ENCODE data around the gene PKDREJ. TPM values are rescaled to one million over a fixed set of nuclear protein-coding genes. Genes with fewer than 3 reads are reported as not detected.

PKDREJ gene
- total and polyA plus RNA-seq, 2 experiments from 2014 or later = not detected

GRCh38 chr22:46259374-46259773, 3.8 kb downstream of the PKDREJ start (continued):
- TF ChIP-seq, protein P1, sequence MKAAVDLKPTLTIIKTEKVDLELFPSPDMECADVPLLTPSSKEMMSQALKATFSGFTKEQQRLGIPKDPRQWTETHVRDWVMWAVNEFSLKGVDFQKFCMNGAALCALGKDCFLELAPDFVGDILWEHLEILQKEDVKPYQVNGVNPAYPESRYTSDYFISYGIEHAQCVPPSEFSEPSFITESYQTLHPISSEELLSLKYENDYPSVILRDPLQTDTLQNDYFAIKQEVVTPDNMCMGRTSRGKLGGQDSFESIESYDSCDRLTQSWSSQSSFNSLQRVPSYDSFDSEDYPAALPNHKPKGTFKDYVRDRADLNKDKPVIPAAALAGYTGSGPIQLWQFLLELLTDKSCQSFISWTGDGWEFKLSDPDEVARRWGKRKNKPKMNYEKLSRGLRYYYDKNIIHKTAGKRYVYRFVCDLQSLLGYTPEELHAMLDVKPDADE (IDR thresholded peaks at IDR 0.05) = no peak

DNA sequence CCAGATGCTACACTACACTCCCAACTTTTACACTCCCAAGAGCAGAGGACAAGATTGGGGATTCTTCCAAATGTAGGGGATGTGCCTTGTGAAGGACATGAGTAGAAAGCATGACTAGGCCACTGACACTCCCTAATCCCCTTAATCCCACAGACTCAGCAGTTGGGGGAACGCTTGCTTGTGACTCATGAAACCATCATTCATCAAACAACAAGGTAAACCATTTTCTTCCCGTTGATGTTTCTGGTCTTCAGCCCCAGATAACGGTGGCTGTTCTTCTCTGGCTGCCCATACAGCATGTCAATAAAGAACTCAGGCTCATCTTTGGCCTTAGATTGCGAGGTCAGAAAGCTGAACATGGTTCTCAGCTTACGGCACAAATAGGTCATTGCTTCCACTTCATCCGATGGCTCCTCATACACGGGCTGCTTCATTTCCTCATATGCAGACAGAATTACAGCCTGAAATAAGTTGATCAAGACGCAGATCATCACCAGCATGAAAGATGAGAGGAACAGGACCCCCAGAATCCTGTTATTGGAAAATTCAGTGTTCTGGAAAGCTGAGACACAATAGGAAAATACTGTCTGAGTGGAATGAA, 6.7 kb downstream of the PKDREJ start:
- no peak overlapping the region for H3K4me3 Mint-ChIP-seq
- H3F3A ChIP-seq (replicated peaks; ENCODE audit: low read depth) = no peaks in the 10 kb centered on the region
- no peaks in the 10 kb centered on the region; the same call in 1 of the 2 replicates for H3K9me2 ChIP-seq (ENCODE audit: insufficient read depth)
- H3K4me2 ChIP-seq = no peak overlapping the region
- H3K36me3 Mint-ChIP-seq (ENCODE audit: low read depth) = no peaks in the 10 kb centered on the region; the same call in 2 of the 3 replicates
- H4K20me1 ChIP-seq (replicated peaks; ENCODE audit: insufficient read depth) = no peaks in the 10 kb centered on the region
- H3K27me3 ChIP-seq (ENCODE audit: insufficient read depth) = peaks cover 23% of the 10 kb centered on the region
- no peaks in the 10 kb centered on the region for H3K36me3 ChIP-seq (ENCODE audit: insufficient read depth)
- H3K27ac ChIP-seq (ENCODE audit: low read depth) = no peak overlapping the region
- H2AFZ ChIP-seq = no peak overlapping the region
- H3K4me3 ChIP-seq = no peak overlapping the region
- peaks cover under 1% of the 10 kb centered on the region; the same call in 1 of the 2 replicates for H3K4me1 ChIP-seq (ENCODE audit: insufficient read depth)
- no peak for DNase-seq (ENCODE audit: low spot score)
- H3K9me3 Mint-ChIP-seq = peaks cover 16% of the 10 kb centered on the region; the same call in 2 of the 3 replicates
- H3K27me3 Mint-ChIP-seq (ENCODE audit: insufficient read depth, low read depth, poor library complexity) = peaks cover 20% of the 10 kb centered on the region
- H3K4me1 Mint-ChIP-seq = peaks cover 5% of the 10 kb centered on the region
- ATAC-seq = no peak
- H3K27ac Mint-ChIP-seq = no peak overlapping the region
- no peaks in the 10 kb centered on the region for H3K79me2 ChIP-seq (replicated peaks; ENCODE audit: insufficient read depth)
- TF ChIP-seq, protein P2, sequence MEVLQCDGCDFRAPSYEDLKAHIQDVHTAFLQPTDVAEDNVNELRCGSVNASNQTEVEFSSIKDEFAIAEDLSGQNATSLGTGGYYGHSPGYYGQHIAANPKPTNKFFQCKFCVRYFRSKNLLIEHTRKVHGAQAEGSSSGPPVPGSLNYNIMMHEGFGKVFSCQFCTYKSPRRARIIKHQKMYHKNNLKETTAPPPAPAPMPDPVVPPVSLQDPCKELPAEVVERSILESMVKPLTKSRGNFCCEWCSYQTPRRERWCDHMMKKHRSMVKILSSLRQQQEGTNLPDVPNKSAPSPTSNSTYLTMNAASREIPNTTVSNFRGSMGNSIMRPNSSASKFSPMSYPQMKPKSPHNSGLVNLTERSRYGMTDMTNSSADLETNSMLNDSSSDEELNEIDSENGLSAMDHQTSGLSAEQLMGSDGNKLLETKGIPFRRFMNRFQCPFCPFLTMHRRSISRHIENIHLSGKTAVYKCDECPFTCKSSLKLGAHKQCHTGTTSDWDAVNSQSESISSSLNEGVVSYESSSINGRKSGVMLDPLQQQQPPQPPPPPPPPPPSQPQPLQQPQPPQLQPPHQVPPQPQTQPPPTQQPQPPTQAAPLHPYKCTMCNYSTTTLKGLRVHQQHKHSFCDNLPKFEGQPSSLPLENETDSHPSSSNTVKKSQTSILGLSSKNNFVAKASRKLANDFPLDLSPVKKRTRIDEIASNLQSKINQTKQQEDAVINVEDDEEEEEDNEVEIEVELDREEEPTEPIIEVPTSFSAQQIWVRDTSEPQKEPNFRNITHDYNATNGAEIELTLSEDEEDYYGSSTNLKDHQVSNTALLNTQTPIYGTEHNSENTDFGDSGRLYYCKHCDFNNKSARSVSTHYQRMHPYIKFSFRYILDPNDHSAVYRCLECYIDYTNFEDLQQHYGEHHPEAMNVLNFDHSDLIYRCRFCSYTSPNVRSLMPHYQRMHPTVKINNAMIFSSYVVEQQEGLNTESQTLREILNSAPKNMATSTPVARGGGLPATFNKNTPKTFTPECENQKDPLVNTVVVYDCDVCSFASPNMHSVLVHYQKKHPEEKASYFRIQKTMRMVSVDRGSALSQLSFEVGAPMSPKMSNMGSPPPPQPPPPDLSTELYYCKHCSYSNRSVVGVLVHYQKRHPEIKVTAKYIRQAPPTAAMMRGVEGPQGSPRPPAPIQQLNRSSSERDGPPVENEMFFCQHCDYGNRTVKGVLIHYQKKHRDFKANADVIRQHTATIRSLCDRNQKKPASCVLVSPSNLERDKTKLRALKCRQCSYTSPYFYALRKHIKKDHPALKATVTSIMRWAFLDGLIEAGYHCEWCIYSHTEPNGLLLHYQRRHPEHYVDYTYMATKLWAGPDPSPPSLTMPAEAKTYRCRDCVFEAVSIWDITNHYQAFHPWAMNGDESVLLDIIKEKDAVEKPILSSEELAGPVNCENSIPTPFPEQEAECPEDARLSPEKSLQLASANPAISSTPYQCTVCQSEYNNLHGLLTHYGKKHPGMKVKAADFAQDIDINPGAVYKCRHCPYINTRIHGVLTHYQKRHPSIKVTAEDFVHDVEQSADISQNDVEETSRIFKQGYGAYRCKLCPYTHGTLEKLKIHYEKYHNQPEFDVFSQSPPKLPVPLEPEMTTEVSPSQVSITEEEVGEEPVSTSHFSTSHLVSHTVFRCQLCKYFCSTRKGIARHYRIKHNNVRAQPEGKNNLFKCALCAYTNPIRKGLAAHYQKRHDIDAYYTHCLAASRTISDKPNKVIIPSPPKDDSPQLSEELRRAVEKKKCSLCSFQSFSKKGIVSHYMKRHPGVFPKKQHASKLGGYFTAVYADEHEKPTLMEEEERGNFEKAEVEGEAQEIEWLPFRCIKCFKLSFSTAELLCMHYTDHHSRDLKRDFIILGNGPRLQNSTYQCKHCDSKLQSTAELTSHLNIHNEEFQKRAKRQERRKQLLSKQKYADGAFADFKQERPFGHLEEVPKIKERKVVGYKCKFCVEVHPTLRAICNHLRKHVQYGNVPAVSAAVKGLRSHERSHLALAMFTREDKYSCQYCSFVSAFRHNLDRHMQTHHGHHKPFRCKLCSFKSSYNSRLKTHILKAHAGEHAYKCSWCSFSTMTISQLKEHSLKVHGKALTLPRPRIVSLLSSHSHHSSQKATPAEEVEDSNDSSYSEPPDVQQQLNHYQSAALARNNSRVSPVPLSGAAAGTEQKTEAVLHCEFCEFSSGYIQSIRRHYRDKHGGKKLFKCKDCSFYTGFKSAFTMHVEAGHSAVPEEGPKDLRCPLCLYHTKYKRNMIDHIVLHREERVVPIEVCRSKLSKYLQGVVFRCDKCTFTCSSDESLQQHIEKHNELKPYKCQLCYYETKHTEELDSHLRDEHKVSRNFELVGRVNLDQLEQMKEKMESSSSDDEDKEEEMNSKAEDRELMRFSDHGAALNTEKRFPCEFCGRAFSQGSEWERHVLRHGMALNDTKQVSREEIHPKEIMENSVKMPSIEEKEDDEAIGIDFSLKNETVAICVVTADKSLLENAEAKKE (CRISPR knock-in tag; IDR thresholded peaks at IDR 0.05) = no peak
- no peak for TF ChIP-seq REST (IDR thresholded peaks at IDR 0.05; ENCODE audit: unreplicated experiment)
- TF ChIP-seq NANOG (IDR thresholded peaks at IDR 0.05; ENCODE audit: borderline replicate concordance) = no peak
- TF ChIP-seq EZH2phosphoT487 (IDR thresholded peaks at IDR 0.05; ENCODE audit: unreplicated experiment) = no peak
- TF ChIP-seq, protein P1 (IDR thresholded peaks at IDR 0.05) = no peak
- TF ChIP-seq CREB1 (CRISPR knock-in tag; IDR thresholded peaks at IDR 0.05; ENCODE audit: low read depth) = no peak
- no peak for TF ChIP-seq EZH2 (IDR thresholded peaks at IDR 0.05; ENCODE audit: low read depth, unreplicated experiment)
- no peak for TF ChIP-seq ZNF331 (CRISPR knock-in tag; IDR thresholded peaks at IDR 0.05; ENCODE audit: low read depth)
- no peak for TF ChIP-seq POLR2AphosphoS5 (IDR thresholded peaks at IDR 0.05; ENCODE audit: low read depth)
- TF ChIP-seq JUNB (IDR thresholded peaks at IDR 0.05; ENCODE audit: unreplicated experiment) = no peak
- no peak for TF ChIP-seq STAT1 (IDR thresholded peaks at IDR 0.05; ENCODE audit: unreplicated experiment)

Data from GM23338 (cell line).